Sigmoid colon (tissue), 4 donors: Measurements from ENCODE around the gene SLC7A6OS.

ENCODE experiments used
- CTCF ChIP-seq, 4 experiments: fragments of 450-650 bp in 3 of 4; fragments of 200-600 bp in 1 of 4; IDR thresholded peaks; one replicate each; pipeline ENCODE4 v1.5.1; 2016 to 2019; ENCODE audit warnings: antibody characterized with exemption in 4 of 4, mild to moderate bottlenecking in 3 of 4, moderate library complexity in 2 of 4
- EP300 ChIP-seq, 4 donors: sonication (generic); formaldehyde crosslinking; IDR thresholded peaks; one replicate each; pipeline ENCODE4 v1.6.1; 2017; ENCODE audit warnings: antibody characterized with exemption in 4 of 4
- POLR2A ChIP-seq, 2 donors: fragments of 450-650 bp; IDR thresholded peaks; one replicate each; pipeline ENCODE4 v1.6.1; 2016; ENCODE audit warnings: antibody characterized with exemption in 2 of 2, mild to moderate bottlenecking in 2 of 2, moderate library complexity in 2 of 2

GRCh38 chr16:68310774-68311511, at the start of gene SLC7A6OS, which contains the start of gene PRMT7:
- TF ChIP-seq CTCF (IDR thresholded peaks at IDR 0.05) (peak in 1 of 4 experiments; percentile 21), EP300 (IDR thresholded peaks at IDR 0.05) (peak in 1 of 4 donors; percentile 30), POLR2A (IDR thresholded peaks at IDR 0.05) (peak; percentile 73 to 82)
